Ovary (tissue), 9 donors: ENCODE data around the gene ARHGAP9. TPM values are rescaled to one million over a fixed set of nuclear protein-coding genes. Genes with fewer than 3 reads are reported as not detected.

Experiments
- DNase-seq, 5 donors: peaks; one replicate each; pipeline ENCODE4 v3.0.0-alpha.2; 2019 to 2020
- H3K27ac ChIP-seq, 2 donors: fragments of 200-600 bp; one replicate each; pipeline versions ENCODE4 v1.5.1 to v1.8.0; 2019 to 2022
- H3K27me3 ChIP-seq: fragments of 200-600 bp; one replicate; pipeline ENCODE4 v1.8.0; 2022
- H3K36me3 ChIP-seq: fragments of 200-600 bp; sonication (generic); one replicate; pipeline ENCODE4 v1.5.1; 2019
- H3K4me1 ChIP-seq: one replicate; pipeline ENCODE4 v1.8.1; 2013; ENCODE audit warnings: mild to moderate bottlenecking, moderate library complexity; ENCODE audit not compliant: insufficient read depth
- H3K4me3 ChIP-seq: fragments of 200-600 bp; sonication (generic); one replicate; pipeline ENCODE4 v1.5.1; 2017
- H3K9me3 ChIP-seq, 2 donors: fragments of 200-600 bp in 1 of 2; sonication (generic) in 1 of 2; one replicate each; pipeline versions ENCODE4 v1.5.1 to v1.8.1; 2013 to 2019; ENCODE audit warnings: mild to moderate bottlenecking in 1 of 2, moderate library complexity in 1 of 2
- EP300 ChIP-seq: sonication (generic); formaldehyde crosslinking; IDR thresholded peaks from one replicate; pipeline ENCODE4 v1.6.1; 2017; ENCODE audit warnings: antibody characterized with exemption
- POLR2A ChIP-seq: fragments of 450-650 bp; IDR thresholded peaks from one replicate; pipeline ENCODE4 v1.6.1; 2017; ENCODE audit warnings: antibody characterized with exemption, mild to moderate bottlenecking, moderate library complexity
- WGBS, 3 donors: extraction: QIAGEN DNeasy Blood & Tissue Kit in 1 of 3; methylation state at CpG; one replicate each; pipeline versions ENCODE4 v1.1.5 to v1.1.7; 2013 to 2017; 5-methylcytosine and 5-hydroxymethylcytosine counted together
- intact Hi-C, 4 donors: fragments of 100-400 bp; cut with DNase I; formaldehyde crosslinking; loops; one replicate each; pipeline versions ENCODE4 v1.11.0 to v1.15.1; 2022 to 2023
- polyA plus RNA-seq, 2 donors: library from polyadenylated mRNA; stranded (reverse); fragments of 200-250 nt in 1 of 2; fragments of 350-450 nt in 1 of 2; fragmentation: Illumina TruSeq in 1 of 2; extraction: RNeasy Lipid Tissue Mini Kit (QIAGEN cat#74804) in 1 of 2; gene quantifications; one replicate each; pipeline ENCODE4 v1.2.3, GENCODE V29; 2013 to 2014
- total RNA-seq, 7 donors: library from RNA; depleted of rRNA in 2 of 7; stranded (reverse); fragments of >200 nt in 2 of 7; fragmentation: NEBNext Ultra II Directional in 3 of 7; extraction: Animal tissue kit (Norgen Biotek cat#: 25700) in 3 of 7; gene quantifications; one replicate each; pipeline versions ENCODE4 v1.1.0 to v1.2.4, GENCODE V29; 2016 to 2023
- TF ChIP-seq, protein P1 (sequence below), 3 donors: fragments of 450-650 bp in 2 of 3; fragments of 200-600 bp in 1 of 3; IDR thresholded peaks; one replicate each; pipeline versions ENCODE4 v1.5.1 to v1.8.0; 2016 to 2022; ENCODE audit warnings: antibody characterized with exemption in 3 of 3, mild to moderate bottlenecking in 1 of 3
- donor health status: DM: no; HTN: no; CAD: no; lungs with moderate emphysema.
- donor health status: DM: no; HTN: no; CAD: no.
- donor health status: Bipolar disorder and iron deficiency.
- donor health status: DM: yes; HTN: yes; CAD: no.
- donor health status: DM: no; HTN: no; CAD: no.
- donor health status: DM: yes; HTN: yes; CAD: no.

Gene ARHGAP9
- total and polyA plus RNA-seq, 9 donors = 2.6 to 9.5 (median 4.2) TPM

DNA sequence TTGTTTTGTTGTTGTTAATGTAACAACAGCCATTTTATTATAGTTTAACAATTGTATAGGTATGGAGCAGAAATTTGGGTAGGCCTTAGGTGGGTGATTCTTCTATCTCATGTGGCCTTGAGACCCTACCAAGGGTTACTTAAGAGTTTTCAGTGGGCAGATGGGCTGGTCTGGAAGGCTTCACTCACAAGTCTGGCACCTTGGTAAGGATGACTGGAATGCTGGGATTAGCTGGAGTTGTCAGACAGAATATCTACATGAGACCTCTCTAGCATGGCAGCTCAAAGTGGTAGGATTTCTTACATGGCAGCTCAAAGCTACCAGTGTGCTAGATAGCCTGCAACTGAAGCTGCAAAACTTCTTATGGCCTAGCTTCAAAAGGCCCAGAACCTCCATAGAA lies 6.0 kb upstream of the ARHGAP9 start:
- H3K4me1 ChIP-seq = peaks cover 5% of the 10 kb centered on the region
- no peak overlapping the region for H3K4me3 ChIP-seq
- no peaks in the 10 kb centered on the region for H3K9me3 ChIP-seq
- no peaks in the 10 kb centered on the region for H3K27me3 ChIP-seq
- no peak for DNase-seq
- intact Hi-C loops = no loop called here
- no peak overlapping the region for H3K27ac ChIP-seq
- TF ChIP-seq POLR2A = no peak
- TF ChIP-seq, protein P1, sequence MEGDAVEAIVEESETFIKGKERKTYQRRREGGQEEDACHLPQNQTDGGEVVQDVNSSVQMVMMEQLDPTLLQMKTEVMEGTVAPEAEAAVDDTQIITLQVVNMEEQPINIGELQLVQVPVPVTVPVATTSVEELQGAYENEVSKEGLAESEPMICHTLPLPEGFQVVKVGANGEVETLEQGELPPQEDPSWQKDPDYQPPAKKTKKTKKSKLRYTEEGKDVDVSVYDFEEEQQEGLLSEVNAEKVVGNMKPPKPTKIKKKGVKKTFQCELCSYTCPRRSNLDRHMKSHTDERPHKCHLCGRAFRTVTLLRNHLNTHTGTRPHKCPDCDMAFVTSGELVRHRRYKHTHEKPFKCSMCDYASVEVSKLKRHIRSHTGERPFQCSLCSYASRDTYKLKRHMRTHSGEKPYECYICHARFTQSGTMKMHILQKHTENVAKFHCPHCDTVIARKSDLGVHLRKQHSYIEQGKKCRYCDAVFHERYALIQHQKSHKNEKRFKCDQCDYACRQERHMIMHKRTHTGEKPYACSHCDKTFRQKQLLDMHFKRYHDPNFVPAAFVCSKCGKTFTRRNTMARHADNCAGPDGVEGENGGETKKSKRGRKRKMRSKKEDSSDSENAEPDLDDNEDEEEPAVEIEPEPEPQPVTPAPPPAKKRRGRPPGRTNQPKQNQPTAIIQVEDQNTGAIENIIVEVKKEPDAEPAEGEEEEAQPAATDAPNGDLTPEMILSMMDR (IDR thresholded peaks at IDR 0.05) = no peak
- TF ChIP-seq EP300 = no peak
- H3K36me3 ChIP-seq = no peaks in the 10 kb centered on the region

DNA sequence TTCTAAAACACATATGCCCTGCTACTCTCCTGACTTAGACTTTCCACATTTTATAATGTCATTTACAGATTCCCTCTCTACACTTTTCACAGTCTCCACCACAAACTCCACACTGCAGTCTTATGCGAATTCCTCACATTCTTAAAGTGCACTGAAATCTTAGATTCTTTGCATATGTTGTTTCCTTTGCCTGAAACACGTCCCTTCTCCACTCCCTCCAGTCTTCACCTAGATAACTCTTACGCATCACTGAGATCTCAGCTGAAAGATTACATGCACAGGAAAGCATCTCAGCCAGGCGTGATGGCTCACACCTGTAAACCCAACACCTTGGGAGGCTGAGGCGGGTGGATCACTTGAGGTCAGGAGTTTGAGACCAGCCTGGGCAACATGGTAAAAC lies 3.8 kb upstream of the ARHGAP9 start:
- no peaks in the 10 kb centered on the region for H3K9me3 ChIP-seq
- H3K4me1 ChIP-seq = no peaks in the 10 kb centered on the region
- 18 to 30% (median 23%) methylated on average over 5 of the region's 5 CpGs for WGBS, 3 donors
- H3K36me3 ChIP-seq = no peaks in the 10 kb centered on the region
- TF ChIP-seq, protein P1 (IDR thresholded peaks at IDR 0.05) = no peak
- TF ChIP-seq EP300 = no peak
- no peak for TF ChIP-seq POLR2A
- no peaks in the 10 kb centered on the region for H3K27me3 ChIP-seq
- H3K4me3 ChIP-seq = no peak overlapping the region
- intact Hi-C loops = no loop called here
- H3K27ac ChIP-seq = no peak overlapping the region
- DNase-seq = no peak

DNA sequence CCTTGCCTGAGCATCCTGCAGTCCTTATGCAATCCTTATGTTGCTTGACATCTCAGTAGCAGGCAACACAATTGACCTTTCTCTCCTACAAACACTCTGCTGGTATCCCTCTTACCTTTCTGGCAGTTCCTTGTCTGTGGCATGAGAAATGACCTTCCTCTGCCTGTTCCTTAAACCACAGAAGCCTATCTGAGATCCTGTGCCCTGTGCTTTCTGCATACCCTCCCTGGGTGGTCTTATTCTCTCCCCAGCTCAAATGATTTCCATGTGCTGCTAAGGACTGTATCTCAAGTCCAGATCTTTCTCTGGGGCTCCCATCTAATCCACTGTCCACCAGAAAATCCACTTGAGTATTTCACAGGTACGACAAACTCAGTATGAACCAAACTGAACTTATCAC lies 2.0 kb upstream of the ARHGAP9 start:
- Histone ChIP-seq H3K4me1 (no peaks in the 10 kb centered on the region), H3K27me3 (no peaks in the 10 kb centered on the region), H3K36me3 (no peaks in the 10 kb centered on the region), H3K4me3 (no peak overlapping the region), H3K9me3 (no peaks in the 10 kb centered on the region), H3K27ac (no peak overlapping the region)
- TF ChIP-seq, protein P1 (IDR thresholded peaks at IDR 0.05) = no peak
- TF ChIP-seq EP300 = no peak
- no peak for TF ChIP-seq POLR2A
- WGBS, 3 donors = 76 to 84% (median 82%) methylated on average over 1 of the region's 1 CpG
- DNase-seq = no peak
- intact Hi-C loops = no loop called here

DNA sequence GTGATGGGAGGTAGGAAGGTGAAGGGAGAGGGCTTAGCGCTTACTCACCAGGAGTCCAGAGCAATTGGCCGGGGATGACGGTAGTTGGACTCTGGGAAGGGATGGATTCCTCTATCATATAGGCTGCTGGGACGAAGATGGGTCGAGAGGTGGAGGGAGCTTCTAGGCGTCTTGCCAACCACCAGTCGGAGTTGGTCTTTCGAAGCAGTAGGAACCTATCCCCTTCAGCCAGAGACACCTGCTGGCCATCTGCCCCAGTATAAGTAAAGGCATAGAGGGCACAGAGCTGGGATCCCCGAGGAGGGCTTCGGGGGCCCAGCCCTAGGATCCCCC lies 657 bp downstream of the ARHGAP9 start:
- 68 to 79% (median 75%) methylated on average over 10 of the region's 10 CpGs for WGBS, 3 donors
- no peak overlapping the region for H3K27ac ChIP-seq
- intact Hi-C loops = no loop called here
- no peak for DNase-seq
- TF ChIP-seq POLR2A = no peak
- TF ChIP-seq EP300 = no peak
- TF ChIP-seq, protein P1 (IDR thresholded peaks at IDR 0.05) = no peak
- no peak overlapping the region for H3K4me3 ChIP-seq
- H3K4me1 ChIP-seq = peaks cover 7% of the 10 kb centered on the region
- no peaks in the 10 kb centered on the region for H3K9me3 ChIP-seq
- no peaks in the 10 kb centered on the region for H3K27me3 ChIP-seq
- H3K36me3 ChIP-seq = no peaks in the 10 kb centered on the region
